ENCODE results near the gene SAMD4A.

SAMD4A gene, protein sequence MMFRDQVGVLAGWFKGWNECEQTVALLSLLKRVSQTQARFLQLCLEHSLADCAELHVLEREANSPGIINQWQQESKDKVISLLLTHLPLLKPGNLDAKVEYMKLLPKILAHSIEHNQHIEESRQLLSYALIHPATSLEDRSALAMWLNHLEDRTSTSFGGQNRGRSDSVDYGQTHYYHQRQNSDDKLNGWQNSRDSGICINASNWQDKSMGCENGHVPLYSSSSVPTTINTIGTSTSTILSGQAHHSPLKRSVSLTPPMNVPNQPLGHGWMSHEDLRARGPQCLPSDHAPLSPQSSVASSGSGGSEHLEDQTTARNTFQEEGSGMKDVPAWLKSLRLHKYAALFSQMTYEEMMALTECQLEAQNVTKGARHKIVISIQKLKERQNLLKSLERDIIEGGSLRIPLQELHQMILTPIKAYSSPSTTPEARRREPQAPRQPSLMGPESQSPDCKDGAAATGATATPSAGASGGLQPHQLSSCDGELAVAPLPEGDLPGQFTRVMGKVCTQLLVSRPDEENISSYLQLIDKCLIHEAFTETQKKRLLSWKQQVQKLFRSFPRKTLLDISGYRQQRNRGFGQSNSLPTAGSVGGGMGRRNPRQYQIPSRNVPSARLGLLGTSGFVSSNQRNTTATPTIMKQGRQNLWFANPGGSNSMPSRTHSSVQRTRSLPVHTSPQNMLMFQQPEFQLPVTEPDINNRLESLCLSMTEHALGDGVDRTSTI

DNA sequence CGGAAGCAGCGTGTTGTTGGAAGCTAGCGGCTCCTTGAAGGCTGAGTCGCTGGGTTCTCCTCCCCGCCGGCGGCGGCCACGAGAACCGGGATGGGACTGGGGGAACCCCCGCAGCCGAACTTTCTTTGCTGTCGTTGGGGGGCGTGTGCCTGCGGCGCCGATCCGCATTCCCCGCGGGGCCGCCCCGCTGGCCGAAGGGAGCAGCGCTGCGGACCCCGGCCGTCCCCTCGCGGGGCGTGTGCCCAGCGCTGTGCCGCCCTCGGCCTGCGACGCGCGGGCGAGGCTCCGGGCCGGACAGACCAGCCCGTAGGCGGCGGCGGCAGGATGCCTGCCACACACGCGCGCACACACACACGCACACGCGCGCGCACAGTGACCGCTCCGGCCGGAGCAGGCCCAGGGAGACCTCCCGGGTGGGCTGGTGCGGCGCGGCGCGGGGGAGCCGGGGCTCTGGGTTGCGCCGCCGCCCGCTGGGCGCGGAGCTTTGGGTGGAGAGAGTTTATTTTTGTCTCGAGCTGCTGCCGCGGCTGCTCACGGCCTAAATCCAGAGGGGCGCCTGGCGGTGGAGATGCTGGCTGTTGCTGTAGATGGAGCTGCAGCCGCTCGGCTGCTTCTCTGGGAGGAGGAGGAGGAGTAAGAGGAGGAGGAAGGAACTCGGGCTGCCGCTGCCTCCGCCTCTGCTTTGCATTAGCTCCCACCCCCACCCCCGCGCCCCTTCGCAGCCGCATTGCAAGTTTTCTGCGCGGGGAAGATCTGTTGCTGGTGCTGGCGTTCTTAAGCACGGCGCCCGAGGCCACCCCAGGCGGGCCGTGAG, at the start of gene SAMD4A:
Gene SAMD4A (plus strand): TSS at position 719 of the 814 bp plus-strand sequence. CDS start 789 bp downstream, outside the sequence.
- TF ChIP-seq, protein P1, sequence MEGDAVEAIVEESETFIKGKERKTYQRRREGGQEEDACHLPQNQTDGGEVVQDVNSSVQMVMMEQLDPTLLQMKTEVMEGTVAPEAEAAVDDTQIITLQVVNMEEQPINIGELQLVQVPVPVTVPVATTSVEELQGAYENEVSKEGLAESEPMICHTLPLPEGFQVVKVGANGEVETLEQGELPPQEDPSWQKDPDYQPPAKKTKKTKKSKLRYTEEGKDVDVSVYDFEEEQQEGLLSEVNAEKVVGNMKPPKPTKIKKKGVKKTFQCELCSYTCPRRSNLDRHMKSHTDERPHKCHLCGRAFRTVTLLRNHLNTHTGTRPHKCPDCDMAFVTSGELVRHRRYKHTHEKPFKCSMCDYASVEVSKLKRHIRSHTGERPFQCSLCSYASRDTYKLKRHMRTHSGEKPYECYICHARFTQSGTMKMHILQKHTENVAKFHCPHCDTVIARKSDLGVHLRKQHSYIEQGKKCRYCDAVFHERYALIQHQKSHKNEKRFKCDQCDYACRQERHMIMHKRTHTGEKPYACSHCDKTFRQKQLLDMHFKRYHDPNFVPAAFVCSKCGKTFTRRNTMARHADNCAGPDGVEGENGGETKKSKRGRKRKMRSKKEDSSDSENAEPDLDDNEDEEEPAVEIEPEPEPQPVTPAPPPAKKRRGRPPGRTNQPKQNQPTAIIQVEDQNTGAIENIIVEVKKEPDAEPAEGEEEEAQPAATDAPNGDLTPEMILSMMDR (IDR thresholded peaks at IDR 0.05; ENCODE audit: low read depth, low read length), result peak; percentile 46
- DNase-seq (ENCODE audit: extremely low read depth, low read depth), result peak; percentile 75

DNA sequence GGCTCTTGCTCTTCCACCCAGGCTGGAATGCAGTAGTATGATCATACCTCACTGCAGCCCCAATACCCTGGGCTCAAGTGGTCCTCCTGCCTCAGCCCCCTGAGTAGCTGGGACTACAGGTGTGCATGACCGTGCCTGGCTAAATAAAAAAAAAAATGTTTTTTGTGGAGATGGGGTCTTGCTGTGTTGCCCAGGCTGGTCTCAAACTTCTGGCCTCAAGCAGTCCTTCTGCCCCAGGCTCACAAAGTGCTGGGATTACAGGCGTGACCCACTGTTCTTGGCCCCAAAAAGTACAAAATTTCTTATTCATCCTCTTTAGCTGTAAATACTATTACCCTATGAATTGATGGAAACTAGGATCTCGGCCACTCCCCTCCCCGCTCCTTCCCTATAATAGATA, 42.5 kb upstream of the SAMD4A start:
- TF ChIP-seq, protein P1 (IDR thresholded peaks at IDR 0.05; ENCODE audit: low read depth, low read length), result no peak
- no peak for DNase-seq (ENCODE audit: extremely low read depth, low read depth)

DNA sequence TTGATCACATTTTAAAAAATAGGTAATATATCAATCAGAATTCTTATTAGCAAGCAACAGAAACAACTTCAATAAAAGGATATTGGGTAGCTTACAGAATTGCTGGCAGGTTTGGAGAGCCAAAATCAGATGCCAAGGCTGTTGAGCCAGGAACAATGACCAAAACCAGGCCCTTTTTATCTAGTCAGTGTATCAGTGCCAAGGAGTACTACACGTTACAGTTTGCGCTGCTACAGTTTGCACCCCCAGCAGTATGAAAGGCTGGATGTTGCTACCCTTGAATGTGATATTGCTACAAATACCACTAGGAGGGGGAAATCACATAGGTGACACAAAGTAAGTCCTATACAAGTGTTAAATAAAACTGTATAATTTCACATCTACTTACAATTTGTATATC, 38.0 kb upstream of the SAMD4A start:
- TF ChIP-seq, protein P1 (IDR thresholded peaks at IDR 0.05; ENCODE audit: low read depth, low read length), result no peak
- DNase-seq (ENCODE audit: extremely low read depth, low read depth), result no peak

DNA sequence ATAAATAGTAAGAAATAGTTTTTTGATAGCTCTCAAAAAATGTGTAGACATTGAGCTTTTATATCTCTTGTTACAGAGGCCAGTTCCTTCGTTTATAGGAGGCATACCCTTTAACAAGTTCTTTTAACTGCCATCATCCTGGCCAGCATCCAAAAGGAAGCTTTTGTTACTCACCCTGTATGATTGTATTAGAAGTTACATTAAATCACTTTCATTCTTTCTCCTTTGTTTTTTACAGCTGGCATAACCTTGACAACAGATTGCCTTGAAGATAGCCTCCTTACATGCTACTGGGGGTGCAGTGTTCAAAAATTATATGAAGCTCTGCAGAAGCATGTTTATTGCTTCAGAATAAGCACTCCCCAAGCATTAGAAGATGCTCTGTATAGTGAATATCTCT, 37.1 kb upstream of the SAMD4A start:
- DNase-seq (ENCODE audit: extremely low read depth, low read depth), result no peak

DNA sequence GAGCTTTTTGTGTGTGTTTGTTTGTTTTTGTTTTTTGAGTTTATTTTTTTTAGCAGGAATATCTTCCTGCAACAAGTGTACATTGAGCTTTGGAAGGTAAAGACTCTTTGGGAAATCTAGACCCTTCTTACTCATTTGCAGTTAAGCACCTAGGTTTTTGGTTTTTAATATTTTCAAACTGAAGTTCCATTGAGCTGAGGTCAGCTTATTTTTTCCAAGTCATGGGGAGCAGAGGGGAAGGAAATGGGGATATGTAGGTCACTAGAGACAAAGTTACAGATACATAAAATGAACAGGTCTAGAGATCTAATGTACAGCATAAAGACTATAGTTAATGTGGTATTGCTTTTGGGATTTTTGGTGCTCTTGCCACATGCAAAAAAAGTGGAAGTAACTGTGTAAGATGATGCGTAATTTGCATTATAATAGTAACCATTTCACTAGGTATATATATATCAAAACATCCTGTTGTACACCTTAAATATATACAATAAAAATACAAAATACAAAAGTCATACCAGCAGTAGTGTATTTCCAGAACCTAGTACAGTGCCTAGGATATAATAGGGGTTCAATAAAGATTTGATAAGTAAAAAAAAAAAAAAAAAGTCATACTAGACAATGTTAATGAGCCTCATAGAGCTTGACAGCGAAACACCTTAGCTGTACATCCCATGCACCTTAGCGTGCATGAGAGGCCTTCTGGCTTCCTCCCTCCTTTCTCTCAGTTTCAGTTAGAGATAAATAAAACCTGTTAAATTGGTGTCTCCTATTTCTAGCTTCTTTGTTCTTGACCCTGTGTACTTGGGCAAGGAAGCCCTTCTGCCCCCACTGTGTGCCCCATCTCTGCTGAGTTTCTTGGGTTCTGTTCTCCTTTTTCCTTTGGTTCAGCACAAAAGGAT, 34.6 kb upstream of the SAMD4A start:
- TF ChIP-seq, protein P1 (IDR thresholded peaks at IDR 0.05; ENCODE audit: low read depth, low read length), result no peak
- DNase-seq (ENCODE audit: extremely low read depth, low read depth), result no peak

More for the DNA sequence above, 37.1 kb upstream of the SAMD4A start:
- TF ChIP-seq, protein P1 (IDR thresholded peaks at IDR 0.05; ENCODE audit: low read depth, low read length), result no peak

DNA sequence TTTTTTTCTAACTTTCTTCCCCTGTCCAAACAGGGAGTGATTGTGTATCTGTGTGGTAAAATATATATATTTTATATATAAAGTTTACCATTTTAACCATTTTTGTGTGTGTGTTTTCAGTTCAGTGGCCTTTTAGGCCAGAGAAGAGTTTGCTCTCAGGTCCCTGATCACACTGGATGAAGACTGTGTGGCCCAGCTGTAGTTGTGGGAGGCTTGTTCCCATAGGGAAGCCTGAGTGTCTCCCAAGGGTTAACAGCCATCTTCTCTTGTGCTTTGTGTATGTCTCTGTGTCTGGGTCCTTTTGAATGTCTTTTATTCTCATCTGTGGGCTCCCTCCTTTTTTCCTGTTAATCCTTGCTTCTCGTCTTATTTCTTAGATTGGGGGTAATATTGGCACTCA, 33.8 kb upstream of the SAMD4A start:
- TF ChIP-seq, protein P1 (IDR thresholded peaks at IDR 0.05; ENCODE audit: low read depth, low read length), result no peak
- no peak for DNase-seq (ENCODE audit: extremely low read depth, low read depth)
